Measurements from ENCODE around the gene SCD5. TPM values are rescaled to one million over a fixed set of nuclear protein-coding genes. Genes with fewer than 3 reads are reported as not detected.
A peak's percentile ranks its signal among the peaks of the same experiment; 100 is the strongest.

SCD5 gene
- total RNA-seq, 1 experiment from 2014 or later, result 14.9 TPM

- Histone ChIP-seq H3K4me1 (ENCODE audit: low read length) (no peaks in the 10 kb centered on the region), H3K9me3 (ENCODE audit: low read length) (no peaks in the 10 kb centered on the region), H2AFZ (ENCODE audit: low read length) (no peak overlapping the region), H3K4me3 (ENCODE audit: low read length) (no peak overlapping the region), H3K9me2 (replicated peaks; ENCODE audit: insufficient read depth, low read length) (no peaks in the 10 kb centered on the region), H3K4me2 (ENCODE audit: low read depth, low read length, poor library complexity, severe bottlenecking) (no peak overlapping the region), H3K79me2 (ENCODE audit: low read length) (no peaks in the 10 kb centered on the region), H3K27me3 (ENCODE audit: low read length) (no peaks in the 10 kb centered on the region), H4K20me1 (ENCODE audit: insufficient read depth, low read depth, low read length) (no peaks in the 10 kb centered on the region), H3K9ac (ENCODE audit: low read length) (no peak overlapping the region), H3K27ac (ENCODE audit: low read length) (no peak overlapping the region), H3K36me3 (ENCODE audit: insufficient read depth, low read length) (no peaks in the 10 kb centered on the region)
- DNase-seq, result peak; percentile 59
Measured at GRCh38 chr4:82599336-82599735, 199.3 kb downstream of the SCD5 start.

- Histone ChIP-seq H3K27me3 (ENCODE audit: low read length) (no peaks in the 10 kb centered on the region), H4K20me1 (ENCODE audit: insufficient read depth, low read depth, low read length) (no peaks in the 10 kb centered on the region), H3K4me1 (ENCODE audit: low read length) (no peaks in the 10 kb centered on the region), H3K4me2 (ENCODE audit: low read depth, low read length, poor library complexity, severe bottlenecking) (no peak overlapping the region), H3K4me3 (ENCODE audit: low read length) (no peak overlapping the region), H3K79me2 (ENCODE audit: low read length) (no peaks in the 10 kb centered on the region), H3K9me2 (replicated peaks; ENCODE audit: insufficient read depth, low read length) (no peaks in the 10 kb centered on the region), H2AFZ (ENCODE audit: low read length) (no peak overlapping the region), H3K9ac (ENCODE audit: low read length) (no peak overlapping the region), H3K9me3 (ENCODE audit: low read length) (no peaks in the 10 kb centered on the region), H3K36me3 (ENCODE audit: insufficient read depth, low read length) (no peaks in the 10 kb centered on the region), H3K27ac (ENCODE audit: low read length) (no peak overlapping the region)
- DNase-seq, result no peak
Measured at GRCh38 chr4:82594456-82594855, 204.1 kb downstream of the SCD5 start.

DNA sequence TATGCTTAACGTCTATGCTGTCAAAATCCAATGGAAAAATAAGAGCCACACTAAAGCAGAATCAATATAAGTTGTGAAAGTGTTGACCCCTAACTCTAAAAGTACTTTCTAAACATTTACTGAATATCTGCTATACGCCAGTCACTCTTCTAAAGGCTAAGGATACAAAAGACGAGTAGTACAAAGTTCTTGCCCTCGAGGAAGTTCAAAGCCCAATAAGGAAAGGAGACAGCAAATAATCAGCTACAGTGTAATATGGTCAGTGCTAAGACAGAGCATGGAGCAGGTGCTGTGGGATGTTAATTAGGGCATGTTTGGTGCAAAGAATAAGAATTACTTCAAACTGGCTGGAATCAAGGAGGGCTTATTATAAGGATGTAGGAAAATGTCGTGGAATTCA lies 205.2 kb downstream of the SCD5 start:
- no peak overlapping the region for H2AFZ ChIP-seq (ENCODE audit: low read length)
- no peak overlapping the region for H3K9ac ChIP-seq (ENCODE audit: low read length)
- H3K9me2 ChIP-seq (replicated peaks; ENCODE audit: insufficient read depth, low read length), result no peaks in the 10 kb centered on the region
- no peaks in the 10 kb centered on the region for H3K27me3 ChIP-seq (ENCODE audit: low read length)
- H3K36me3 ChIP-seq (ENCODE audit: insufficient read depth, low read length), result no peaks in the 10 kb centered on the region
- DNase-seq, result no peak
- no peak overlapping the region for H3K4me2 ChIP-seq (ENCODE audit: low read depth, low read length, poor library complexity, severe bottlenecking)
- no peak overlapping the region for H3K27ac ChIP-seq (ENCODE audit: low read length)
- no peaks in the 10 kb centered on the region for H4K20me1 ChIP-seq (ENCODE audit: insufficient read depth, low read depth, low read length)
- H3K4me1 ChIP-seq (ENCODE audit: low read length), result no peaks in the 10 kb centered on the region
- no peak overlapping the region for H3K4me3 ChIP-seq (ENCODE audit: low read length)
- no peaks in the 10 kb centered on the region for H3K9me3 ChIP-seq (ENCODE audit: low read length)
- no peaks in the 10 kb centered on the region for H3K79me2 ChIP-seq (ENCODE audit: low read length)

- H3K36me3 ChIP-seq (ENCODE audit: insufficient read depth, low read length), result no peaks in the 10 kb centered on the region
- H3K9me2 ChIP-seq (replicated peaks; ENCODE audit: insufficient read depth, low read length), result no peaks in the 10 kb centered on the region
- H3K4me2 ChIP-seq (ENCODE audit: low read depth, low read length, poor library complexity, severe bottlenecking), result no peak overlapping the region
- H2AFZ ChIP-seq (ENCODE audit: low read length), result no peak overlapping the region
- H3K4me3 ChIP-seq (ENCODE audit: low read length), result no peak overlapping the region
- no peaks in the 10 kb centered on the region for H3K4me1 ChIP-seq (ENCODE audit: low read length)
- H3K9ac ChIP-seq (ENCODE audit: low read length), result no peak overlapping the region
- DNase-seq, result no peak
- H3K79me2 ChIP-seq (ENCODE audit: low read length), result no peaks in the 10 kb centered on the region
- H3K9me3 ChIP-seq (ENCODE audit: low read length), result no peaks in the 10 kb centered on the region
- no peaks in the 10 kb centered on the region for H3K27me3 ChIP-seq (ENCODE audit: low read length)
- H4K20me1 ChIP-seq (ENCODE audit: insufficient read depth, low read depth, low read length), result no peaks in the 10 kb centered on the region
- H3K27ac ChIP-seq (ENCODE audit: low read length), result no peak overlapping the region
Measured at GRCh38 chr4:82592639-82593038, 206.0 kb downstream of the SCD5 start.

DNA sequence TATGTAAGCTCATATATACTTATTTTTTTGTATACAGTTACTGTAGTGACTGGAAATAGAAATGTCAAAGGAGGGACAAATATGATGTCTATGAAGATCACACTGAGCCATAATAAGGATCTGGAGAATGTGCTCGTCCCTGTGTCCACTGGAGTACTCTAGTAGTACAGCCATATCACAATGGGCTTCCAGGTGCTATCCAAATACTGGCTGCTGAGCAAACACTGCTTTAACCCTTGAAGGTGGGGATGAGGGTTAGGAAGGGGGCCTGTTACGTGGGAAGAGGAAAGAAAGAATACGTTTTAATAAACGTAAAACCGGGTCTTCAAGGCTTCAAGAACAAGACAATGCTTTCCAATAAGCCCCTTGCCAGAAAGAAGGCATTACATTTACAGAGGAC lies 207.0 kb downstream of the SCD5 start:
- Histone ChIP-seq H3K36me3 (ENCODE audit: insufficient read depth, low read length) (no peaks in the 10 kb centered on the region), H2AFZ (ENCODE audit: low read length) (no peak overlapping the region), H3K27ac (ENCODE audit: low read length) (no peak overlapping the region), H3K9ac (ENCODE audit: low read length) (no peak overlapping the region), H3K9me2 (replicated peaks; ENCODE audit: insufficient read depth, low read length) (no peaks in the 10 kb centered on the region), H3K27me3 (ENCODE audit: low read length) (no peaks in the 10 kb centered on the region), H3K9me3 (ENCODE audit: low read length) (no peaks in the 10 kb centered on the region), H4K20me1 (ENCODE audit: insufficient read depth, low read depth, low read length) (no peaks in the 10 kb centered on the region), H3K79me2 (ENCODE audit: low read length) (no peaks in the 10 kb centered on the region), H3K4me1 (ENCODE audit: low read length) (no peaks in the 10 kb centered on the region), H3K4me2 (ENCODE audit: low read depth, low read length, poor library complexity, severe bottlenecking) (no peak overlapping the region), H3K4me3 (ENCODE audit: low read length) (no peak overlapping the region)
- no peak for DNase-seq

GRCh38 chr4:82589756-82590155 lies 208.8 kb downstream of the SCD5 start:
- Histone ChIP-seq H3K9me2 (replicated peaks; ENCODE audit: insufficient read depth, low read length) (no peaks in the 10 kb centered on the region), H3K4me3 (ENCODE audit: low read length) (no peak overlapping the region), H3K79me2 (ENCODE audit: low read length) (no peaks in the 10 kb centered on the region), H3K4me2 (ENCODE audit: low read depth, low read length, poor library complexity, severe bottlenecking) (no peak overlapping the region), H3K9me3 (ENCODE audit: low read length) (no peaks in the 10 kb centered on the region), H3K36me3 (ENCODE audit: insufficient read depth, low read length) (no peaks in the 10 kb centered on the region), H4K20me1 (ENCODE audit: insufficient read depth, low read depth, low read length) (no peaks in the 10 kb centered on the region), H3K27me3 (ENCODE audit: low read length) (no peaks in the 10 kb centered on the region), H2AFZ (ENCODE audit: low read length) (no peak overlapping the region), H3K4me1 (ENCODE audit: low read length) (no peaks in the 10 kb centered on the region), H3K27ac (ENCODE audit: low read length) (no peak overlapping the region), H3K9ac (ENCODE audit: low read length) (no peak overlapping the region)
- no peak for DNase-seq

GRCh38 chr4:82588771-82589270 lies 209.8 kb downstream of the SCD5 start:
- no peak for DNase-seq

GRCh38 chr4:82587826-82588540 lies 210.6 kb downstream of the SCD5 start:
- no peak for DNase-seq
- Histone ChIP-seq H3K4me1 (ENCODE audit: low read length) (no peaks in the 10 kb centered on the region), H3K27ac (ENCODE audit: low read length) (no peak overlapping the region), H4K20me1 (ENCODE audit: insufficient read depth, low read depth, low read length) (no peaks in the 10 kb centered on the region), H3K9ac (ENCODE audit: low read length) (no peak overlapping the region), H3K36me3 (ENCODE audit: insufficient read depth, low read length) (no peaks in the 10 kb centered on the region), H3K9me3 (ENCODE audit: low read length) (no peaks in the 10 kb centered on the region), H2AFZ (ENCODE audit: low read length) (no peak overlapping the region), H3K9me2 (replicated peaks; ENCODE audit: insufficient read depth, low read length) (no peaks in the 10 kb centered on the region), H3K4me2 (ENCODE audit: low read depth, low read length, poor library complexity, severe bottlenecking) (no peak overlapping the region), H3K4me3 (ENCODE audit: low read length) (no peak overlapping the region), H3K27me3 (ENCODE audit: low read length) (no peaks in the 10 kb centered on the region), H3K79me2 (ENCODE audit: low read length) (no peaks in the 10 kb centered on the region)

More at GRCh38 chr4:82588771-82589270, 209.8 kb downstream of the SCD5 start:
- no peak overlapping the region for H3K9ac ChIP-seq (ENCODE audit: low read length)
- no peak overlapping the region for H2AFZ ChIP-seq (ENCODE audit: low read length)
- no peaks in the 10 kb centered on the region for H3K9me3 ChIP-seq (ENCODE audit: low read length)
- H3K27ac ChIP-seq (ENCODE audit: low read length), result no peak overlapping the region
- no peaks in the 10 kb centered on the region for H3K36me3 ChIP-seq (ENCODE audit: insufficient read depth, low read length)
- no peak overlapping the region for H3K4me2 ChIP-seq (ENCODE audit: low read depth, low read length, poor library complexity, severe bottlenecking)
- no peaks in the 10 kb centered on the region for H3K27me3 ChIP-seq (ENCODE audit: low read length)
- H3K4me1 ChIP-seq (ENCODE audit: low read length), result no peaks in the 10 kb centered on the region
- no peak overlapping the region for H3K4me3 ChIP-seq (ENCODE audit: low read length)
- no peaks in the 10 kb centered on the region for H4K20me1 ChIP-seq (ENCODE audit: insufficient read depth, low read depth, low read length)
- H3K79me2 ChIP-seq (ENCODE audit: low read length), result no peaks in the 10 kb centered on the region
- H3K9me2 ChIP-seq (replicated peaks; ENCODE audit: insufficient read depth, low read length), result no peaks in the 10 kb centered on the region
